ENCODE measurements around the gene PLS3.
"Not testable (repeated sequence)": the region's sequence is repeated elsewhere in the genome, so short reads cannot be mapped to it uniquely, and the experiment has no call there.

- TF ChIP-seq, protein P1, sequence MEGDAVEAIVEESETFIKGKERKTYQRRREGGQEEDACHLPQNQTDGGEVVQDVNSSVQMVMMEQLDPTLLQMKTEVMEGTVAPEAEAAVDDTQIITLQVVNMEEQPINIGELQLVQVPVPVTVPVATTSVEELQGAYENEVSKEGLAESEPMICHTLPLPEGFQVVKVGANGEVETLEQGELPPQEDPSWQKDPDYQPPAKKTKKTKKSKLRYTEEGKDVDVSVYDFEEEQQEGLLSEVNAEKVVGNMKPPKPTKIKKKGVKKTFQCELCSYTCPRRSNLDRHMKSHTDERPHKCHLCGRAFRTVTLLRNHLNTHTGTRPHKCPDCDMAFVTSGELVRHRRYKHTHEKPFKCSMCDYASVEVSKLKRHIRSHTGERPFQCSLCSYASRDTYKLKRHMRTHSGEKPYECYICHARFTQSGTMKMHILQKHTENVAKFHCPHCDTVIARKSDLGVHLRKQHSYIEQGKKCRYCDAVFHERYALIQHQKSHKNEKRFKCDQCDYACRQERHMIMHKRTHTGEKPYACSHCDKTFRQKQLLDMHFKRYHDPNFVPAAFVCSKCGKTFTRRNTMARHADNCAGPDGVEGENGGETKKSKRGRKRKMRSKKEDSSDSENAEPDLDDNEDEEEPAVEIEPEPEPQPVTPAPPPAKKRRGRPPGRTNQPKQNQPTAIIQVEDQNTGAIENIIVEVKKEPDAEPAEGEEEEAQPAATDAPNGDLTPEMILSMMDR (IDR thresholded peaks at IDR 0.05) = not testable (repeated sequence)
- TF ChIP-seq POLR2A, EP300 (IDR thresholded peaks at IDR 0.05): not testable (repeated sequence)
Measured at GRCh38 chrX:115633397-115633796, 72.4 kb downstream of the PLS3 start.
